IMR-90 (cell line): ENCODE data around the gene WDR27. TPM values are rescaled to one million over a fixed set of nuclear protein-coding genes. Genes with fewer than 3 reads are reported as not detected.

Source experiments
- ATAC-seq: fragments of 200-7000 bp; cut with Tn5 transposase; 2 replicates; pipeline ENCODE4 v1.9.1; 2020; ENCODE audit warnings: low read depth, mild to moderate bottlenecking, moderate library complexity
- BruUV-seq: library from RNA; stranded (reverse); fragments of 400-500 nt; replicated peaks from 2 replicates; lab custom pipeline; 2021; lab: Mats Ljungman, UMichigan
- CTCF ChIA-PET: fragments of 300-600 bp; formaldehyde crosslinking; extraction: SDS; loops from one replicate; lab custom pipeline; 2021; ENCODE audit warnings: antibody characterized with exemption; lab: Yijun Ruan, JAX
- POLR2A ChIA-PET: fragments of 300-600 bp; sonication (Branson Sonifier 250); formaldehyde crosslinking; loops from one replicate; lab custom pipeline; 2022; ENCODE audit warnings: antibody characterized with exemption; ENCODE audit not compliant: unreplicated experiment; lab: Charles Lee
- DNase-seq: peaks from one replicate; pipeline ENCODE4 v3.0.0; 2013
- H2AFZ ChIP-seq: replicated peaks from 2 replicates; pipeline ENCODE3; 2013; ENCODE audit warnings: low read length, mild to moderate bottlenecking; ENCODE audit not compliant: poor library complexity
- H2AK5ac ChIP-seq: 2 replicates; pipeline ENCODE4 v1.6.1; 2013; ENCODE audit warnings: low read depth, low read length, inconsistent platforms
- H2AK9ac ChIP-seq: replicated peaks from 2 replicates; pipeline ENCODE3; 2013; ENCODE audit warnings: mild to moderate bottlenecking, low read depth, low read length, moderate library complexity; ENCODE audit not compliant: poor library complexity
- H2BK120ac ChIP-seq: 2 replicates; pipeline ENCODE4 v1.6.1; 2013; ENCODE audit warnings: low read depth, low read length, inconsistent platforms
- H2BK15ac ChIP-seq: 3 replicates; pipeline ENCODE4 v1.6.1; 2013; ENCODE audit warnings: low read depth, low read length, inconsistent platforms
- H2BK20ac ChIP-seq: 2 replicates; pipeline ENCODE4 v1.6.1; 2013; ENCODE audit warnings: low read depth, mild to moderate bottlenecking, inconsistent platforms, low read length, moderate library complexity
- H2BK5ac ChIP-seq: 2 replicates; pipeline ENCODE4 v1.6.1; 2013; ENCODE audit warnings: mild to moderate bottlenecking, low read depth, low read length, inconsistent platforms; ENCODE audit not compliant: poor library complexity, severe bottlenecking
- H3K14ac ChIP-seq: replicated peaks from 2 replicates; pipeline ENCODE4 v1.6.1; 2013; ENCODE audit warnings: low read depth, low read length, inconsistent platforms
- H3K18ac ChIP-seq: 2 replicates; pipeline ENCODE4 v1.6.1; 2013; ENCODE audit warnings: low read depth, low read length, control low read depth
- H3K23ac ChIP-seq: 2 replicates; pipeline ENCODE4 v1.6.1; 2013; ENCODE audit warnings: low read depth, low read length, inconsistent platforms
- H3K27ac ChIP-seq: 2 replicates; pipeline ENCODE4 v1.5.1; 2013; ENCODE audit warnings: mild to moderate bottlenecking, control low read depth, low read length; ENCODE audit not compliant: insufficient read depth
- H3K27me3 ChIP-seq: 2 replicates; pipeline ENCODE4 v1.6.1; 2013; ENCODE audit warnings: low read length; ENCODE audit not compliant: control insufficient read depth, insufficient read depth
- H3K36me3 ChIP-seq: 2 replicates; pipeline ENCODE4 v1.6.1; 2013; ENCODE audit warnings: low read length, mixed read lengths; ENCODE audit not compliant: control insufficient read depth, insufficient read depth
- H3K4ac ChIP-seq: 2 replicates; pipeline ENCODE4 v1.6.1; 2013; ENCODE audit warnings: low read depth, low read length, inconsistent platforms
- H3K4me1 ChIP-seq: 2 replicates; pipeline ENCODE4 v1.6.1; 2013; ENCODE audit warnings: low read length, mixed read lengths; ENCODE audit not compliant: control insufficient read depth, insufficient read depth
- H3K4me2 ChIP-seq: 2 replicates; pipeline ENCODE4 v1.6.1; 2013; ENCODE audit warnings: low read depth, mild to moderate bottlenecking, control low read depth, low read length, moderate library complexity
- H3K4me3 ChIP-seq: 2 replicates; pipeline ENCODE4 v1.5.1; 2013; ENCODE audit warnings: low read depth, mild to moderate bottlenecking, control low read depth, low read length, moderate library complexity; ENCODE audit not compliant: insufficient read depth
- H3K56ac ChIP-seq: 2 replicates; pipeline ENCODE4 v1.6.1; 2013; ENCODE audit warnings: low read length, inconsistent platforms; ENCODE audit not compliant: insufficient read depth; ENCODE audit errors: extremely low read depth
- H3K79me1 ChIP-seq, 2 experiments: 2 replicates each; pipeline ENCODE4 v1.6.1; 2013; ENCODE audit warnings: low read length in 2 of 2, inconsistent platforms in 1 of 2, low read depth in 1 of 2
- H3K9ac ChIP-seq: 2 replicates; pipeline ENCODE4 v1.6.1; 2013; ENCODE audit warnings: low read depth, low read length, control low read depth
- H3K9me1 ChIP-seq: 2 replicates; pipeline ENCODE4 v1.6.1; 2013; ENCODE audit warnings: low read length, inconsistent platforms; ENCODE audit not compliant: insufficient read depth
- H3K9me3 ChIP-seq: 2 replicates; pipeline ENCODE4 v1.6.1; 2013; ENCODE audit warnings: low read length; ENCODE audit not compliant: control insufficient read depth, insufficient read depth
- H4K20me1 ChIP-seq: 2 replicates; pipeline ENCODE4 v1.6.1; 2013; ENCODE audit warnings: low read length, inconsistent platforms; ENCODE audit not compliant: insufficient read depth
- H4K5ac ChIP-seq: 2 replicates; pipeline ENCODE4 v1.6.1; 2013; ENCODE audit warnings: mild to moderate bottlenecking, low read depth, low read length, control low read depth
- H4K8ac ChIP-seq, 2 experiments: 2 replicates each; pipeline ENCODE4 v1.6.1; 2013; ENCODE audit warnings: low read depth in 2 of 2, low read length in 2 of 2, control low read depth in 1 of 2, inconsistent platforms in 1 of 2
- H4K91ac ChIP-seq: 2 replicates; pipeline ENCODE4 v1.6.1; 2013; ENCODE audit warnings: low read depth, low read length, inconsistent platforms; ENCODE audit not compliant: insufficient read depth
- CEBPB ChIP-seq: IDR thresholded peaks from 2 replicates; pipeline ENCODE4 v1.6.1; 2012; ENCODE audit warnings: low read depth, low read length, improper control_type of control experiment
- CTCF ChIP-seq: conservative IDR thresholded peaks from 2 replicates; pipeline ENCODE4 v1.5.1; 2012; ENCODE audit warnings: mild to moderate bottlenecking, low read depth, low read length, improper control_type of control experiment
- FOS ChIP-seq: fragments of 150-350 bp; IDR thresholded peaks from 2 replicates; pipeline ENCODE4 v1.6.1; 2016; ENCODE audit warnings: low read depth, low read length
- MAFK ChIP-seq: IDR thresholded peaks from 2 replicates; pipeline ENCODE4 v1.6.1; 2012; ENCODE audit warnings: low read depth, low read length, improper control_type of control experiment
- MAZ ChIP-seq: IDR thresholded peaks from 2 replicates; pipeline ENCODE4 v1.6.1; 2012; ENCODE audit warnings: low read depth, mild to moderate bottlenecking, low read length, improper control_type of control experiment, moderate library complexity, borderline replicate concordance
- MXI1 ChIP-seq: IDR thresholded peaks from 2 replicates; pipeline ENCODE4 v1.6.1; 2012; ENCODE audit warnings: low read depth, mild to moderate bottlenecking, low read length, moderate library complexity, borderline replicate concordance
- RFX5 ChIP-seq: IDR thresholded peaks from 2 replicates; pipeline ENCODE4 v1.8.0; 2012; ENCODE audit warnings: low read depth, mild to moderate bottlenecking, low read length, moderate library complexity
- WGBS, 2 experiments: methylation state at CpG; one replicate each; pipeline versions ENCODE4 v1.1.5 to v1.1.7; 2013; ENCODE audit warnings: missing lambda C conversion rate in 2 of 2; ENCODE audit not compliant: insufficient read length in 1 of 2; ENCODE audit errors: extremely low coverage in 2 of 2; 5-methylcytosine and 5-hydroxymethylcytosine counted together
- dilution Hi-C: fragments of 300-500 bp; cut with HindIII; formaldehyde crosslinking; loops from one replicate; pipeline ENCODE4 v1.14.3; 2018; ENCODE audit warnings: low sequenced_read_pairs; ENCODE audit not compliant: unreplicated experiment
- in situ Hi-C: fragments of 300-500 bp; cut with MboI; formaldehyde crosslinking; loops from 3 replicates; pipeline ENCODE4 v1.14.3; 2019; ENCODE audit warnings: low sequenced_read_pairs, inconsistent platforms, mixed read lengths
- intact Hi-C: fragments of 100-400 bp; cut with micrococcal nuclease; formaldehyde crosslinking; loops from 2 replicates; pipeline ENCODE4 v1.10.0; 2022
- polyA plus RNA-seq, 3 experiments: library from polyadenylated mRNA; depleted of rRNA; stranded (reverse); fragments of >200 nt; gene quantifications; 2 replicates each; pipeline ENCODE4 v1.2.3, GENCODE V29; 2012; ENCODE audit warnings: low replicate concordance in 1 of 3
- total RNA-seq: library from RNA; depleted of rRNA; stranded (reverse); fragments of >200 nt; gene quantifications from 2 replicates; pipeline ENCODE4 v1.2.3, GENCODE V29; 2012

WDR27 gene
- total and polyA plus RNA-seq, 2 of the 4 experiments (the other 2 are of a cell fraction) = 7.0 to 18.5 TPM

DNA sequence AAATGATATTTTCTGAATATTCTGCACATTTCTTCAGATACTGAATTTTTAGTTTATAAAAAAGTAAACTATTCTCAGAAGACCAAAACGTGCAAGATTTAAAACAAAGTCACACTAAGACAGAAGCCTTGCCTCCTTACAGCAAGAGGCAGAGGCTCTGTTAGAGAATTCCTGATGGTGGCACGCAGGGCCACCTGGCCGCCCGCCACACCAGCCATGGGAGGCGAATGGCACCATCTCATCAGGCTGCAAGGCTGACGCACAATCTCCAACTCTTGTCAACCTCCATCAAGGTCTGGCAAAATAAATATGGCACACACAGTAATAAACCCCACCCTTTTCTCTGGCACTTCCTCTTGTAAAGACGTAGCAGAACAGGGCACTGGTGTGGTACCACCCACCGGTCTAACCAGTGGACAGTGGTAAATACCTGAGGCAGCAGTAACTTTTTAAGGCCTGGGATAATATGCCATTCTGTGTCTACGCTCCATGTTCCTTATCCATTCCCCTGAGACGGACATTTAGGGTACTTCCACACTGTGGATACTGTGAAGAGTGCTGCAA is 111.4 kb downstream of the WDR27 start:
- Histone ChIP-seq H3K4me1 (peaks cover 5% of the 10 kb centered on the region), H3K27me3 (no peaks in the 10 kb centered on the region), H2AK5ac (no peak overlapping the region), H3K9me3 (no peaks in the 10 kb centered on the region), H3K4me3 (no peak overlapping the region), H3K36me3 (no peaks in the 10 kb centered on the region), H2AFZ (no peak overlapping the region), H4K91ac (no peak overlapping the region), H2AK9ac (no peak overlapping the region), H4K8ac (no peak overlapping the region), H3K9ac (no peak overlapping the region), H3K56ac (no peak overlapping the region), H2BK20ac (no peak overlapping the region), H3K27ac (no peak overlapping the region), H2BK120ac (no peak overlapping the region), H4K5ac (no peak overlapping the region), H2BK15ac (no peak overlapping the region), H3K79me1 (no peaks in the 10 kb centered on the region), H3K14ac (no peak overlapping the region), H3K4ac (no peak overlapping the region), H3K23ac (no peak overlapping the region; the same call in 1 of the 2 replicates), H3K4me2 (no peak overlapping the region), H4K20me1 (no peaks in the 10 kb centered on the region), H3K9me1 (no peaks in the 10 kb centered on the region), H2BK5ac (no peak overlapping the region), H3K18ac (no peak overlapping the region)
- in situ Hi-C loops (no loop called here), intact Hi-C loops (no loop called here), dilution Hi-C loops (no loop called here)
- TF ChIP-seq MAZ (no peak), CTCF (no peak), FOS (no peak), MXI1 (no peak), CEBPB (no peak), MAFK (no peak), RFX5 (no peak)
- DNase-seq (no peak), ATAC-seq (no peak)
- no TSS peak for BruUV-seq
- CTCF ChIA-PET = interaction anchor here (0.9 kb wide), 1 partner anchor 20 kb away, joined by 3 read pairs; no protein-coding TSS in a partner anchor
- 100% methylated on average over 1 of the region's 10 CpGs; no CpG with 5 or more reads in 1 of the 2 experiments for WGBS, 2 experiments
- POLR2A ChIA-PET = no interaction called here
